WERI-Rb-1 (cell line): Measurements from ENCODE around the gene AQP3.

Experiments
- DNase-seq: peaks from one replicate; pipeline ENCODE4 v3.0.0-alpha.2; 2020
- H3K27ac ChIP-seq: fragments of 250-450 bp; sonication (Bioruptor Pico); 2 replicates; pipeline ENCODE4 v1.5.1; 2020; ENCODE audit warnings: mild to moderate bottlenecking, moderate library complexity
- H3K27me3 ChIP-seq: fragments of 250-450 bp; sonication (Bioruptor Pico); 2 replicates; pipeline ENCODE4 v1.5.1; 2021; ENCODE audit warnings: mild to moderate bottlenecking, low read depth, moderate library complexity; ENCODE audit not compliant: insufficient read depth, severe bottlenecking
- H3K36me3 ChIP-seq: fragments of 250-450 bp; sonication (Bioruptor Pico); 2 replicates; pipeline ENCODE4 v1.5.1; 2020; ENCODE audit warnings: mild to moderate bottlenecking, moderate library complexity
- H3K4me3 ChIP-seq: 2 replicates; pipeline ENCODE4 v1.5.1; 2011; ENCODE audit warnings: low read depth, mild to moderate bottlenecking, control low read depth, low read length
- H3K9me3 ChIP-seq: fragments of 250-450 bp; sonication (Bioruptor Pico); 2 replicates; pipeline ENCODE4 v1.5.1; 2021; ENCODE audit warnings: mild to moderate bottlenecking, moderate library complexity; ENCODE audit not compliant: severe bottlenecking
- TF ChIP-seq, protein P1 (sequence below): IDR thresholded peaks from 2 replicates; pipeline ENCODE4 v1.5.1; 2011; ENCODE audit warnings: low read depth, mild to moderate bottlenecking, control low read depth, inconsistent platforms, low read length

Gene AQP3

GRCh38 chr9:33466565-33467495 lies 19.4 kb upstream of the AQP3 start:
- TF ChIP-seq, protein P1, sequence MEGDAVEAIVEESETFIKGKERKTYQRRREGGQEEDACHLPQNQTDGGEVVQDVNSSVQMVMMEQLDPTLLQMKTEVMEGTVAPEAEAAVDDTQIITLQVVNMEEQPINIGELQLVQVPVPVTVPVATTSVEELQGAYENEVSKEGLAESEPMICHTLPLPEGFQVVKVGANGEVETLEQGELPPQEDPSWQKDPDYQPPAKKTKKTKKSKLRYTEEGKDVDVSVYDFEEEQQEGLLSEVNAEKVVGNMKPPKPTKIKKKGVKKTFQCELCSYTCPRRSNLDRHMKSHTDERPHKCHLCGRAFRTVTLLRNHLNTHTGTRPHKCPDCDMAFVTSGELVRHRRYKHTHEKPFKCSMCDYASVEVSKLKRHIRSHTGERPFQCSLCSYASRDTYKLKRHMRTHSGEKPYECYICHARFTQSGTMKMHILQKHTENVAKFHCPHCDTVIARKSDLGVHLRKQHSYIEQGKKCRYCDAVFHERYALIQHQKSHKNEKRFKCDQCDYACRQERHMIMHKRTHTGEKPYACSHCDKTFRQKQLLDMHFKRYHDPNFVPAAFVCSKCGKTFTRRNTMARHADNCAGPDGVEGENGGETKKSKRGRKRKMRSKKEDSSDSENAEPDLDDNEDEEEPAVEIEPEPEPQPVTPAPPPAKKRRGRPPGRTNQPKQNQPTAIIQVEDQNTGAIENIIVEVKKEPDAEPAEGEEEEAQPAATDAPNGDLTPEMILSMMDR, result peak; percentile 99
- Histone ChIP-seq H3K9me3 (no peaks in the 10 kb centered on the region), H3K27me3 (no peaks in the 10 kb centered on the region), H3K36me3 (peaks cover 88% of the 10 kb centered on the region), H3K27ac (no peak overlapping the region), H3K4me3 (no peak overlapping the region)
- DNase-seq, result peak; percentile 74

DNA sequence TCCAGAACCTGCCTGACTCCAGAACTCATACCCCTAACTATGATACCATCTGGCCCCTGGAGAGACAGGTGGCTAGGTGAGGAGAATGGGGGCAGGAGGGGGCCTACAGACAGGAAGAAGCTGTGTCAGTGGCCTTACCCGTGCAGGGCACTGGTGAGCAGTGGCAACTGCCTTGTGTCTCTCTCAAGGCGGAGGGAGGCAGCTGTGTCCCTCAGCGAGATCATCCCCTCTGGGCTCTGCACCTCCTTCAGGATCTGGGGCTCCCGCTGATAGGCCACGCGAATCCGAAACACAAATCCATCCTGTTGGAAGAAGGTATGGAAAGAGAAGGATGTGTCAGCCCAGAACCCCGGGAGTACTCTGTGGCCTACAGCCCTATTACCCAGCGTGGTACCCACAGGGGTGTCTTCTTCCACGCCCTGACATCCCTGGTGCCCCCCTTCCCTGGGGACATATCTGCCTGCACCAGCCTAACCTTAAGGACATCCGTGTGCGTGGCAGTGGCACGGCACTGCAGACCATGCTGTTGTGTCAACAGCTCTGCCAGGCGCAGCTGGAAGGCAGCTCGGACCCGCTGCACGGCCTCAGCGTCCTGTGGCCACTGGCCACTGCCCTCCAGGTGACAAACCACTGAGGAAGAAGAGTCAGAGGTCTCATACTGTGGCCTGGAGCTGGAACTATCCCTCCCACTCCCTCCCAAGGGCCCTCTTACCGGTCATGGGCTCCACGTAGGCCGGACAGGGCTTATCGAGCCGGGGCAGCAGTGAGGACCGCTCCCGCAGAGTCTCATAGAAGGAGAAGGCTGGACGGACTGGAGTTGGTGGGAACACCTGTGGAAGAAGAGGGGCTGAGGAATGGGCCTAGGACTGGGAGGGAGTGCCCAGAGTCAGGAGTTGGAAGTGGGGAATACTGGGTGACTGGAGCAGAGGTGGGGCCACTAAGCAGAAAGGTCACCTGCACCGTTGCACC lies 18.5 kb upstream of the AQP3 start:
- H3K4me3 ChIP-seq, result no peak overlapping the region
- peaks cover 86% of the 10 kb centered on the region for H3K36me3 ChIP-seq
- TF ChIP-seq, protein P1, result no peak
- no peak for DNase-seq
- H3K9me3 ChIP-seq, result no peaks in the 10 kb centered on the region
- H3K27me3 ChIP-seq, result no peaks in the 10 kb centered on the region
- H3K27ac ChIP-seq, result no peak overlapping the region

DNA sequence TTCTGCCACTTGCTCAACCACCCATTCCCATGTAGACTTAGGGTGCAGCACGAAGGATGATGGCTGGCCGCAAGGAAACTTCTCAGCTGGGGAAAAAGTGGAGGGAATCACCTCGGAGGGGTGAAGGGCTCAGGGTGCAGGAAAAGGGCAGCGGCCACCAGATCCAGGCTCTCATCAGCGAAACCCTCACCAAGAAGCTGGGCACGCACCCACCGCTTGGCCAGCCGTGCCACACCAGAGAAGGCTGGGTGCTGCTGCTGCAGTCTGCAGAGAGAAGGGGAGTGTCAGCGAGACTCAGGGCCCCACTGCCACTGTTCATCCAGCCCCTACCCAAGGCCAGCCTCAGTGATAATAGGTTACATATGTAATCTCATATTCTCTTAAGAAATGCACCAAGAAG lies 17.7 kb upstream of the AQP3 start:
- H3K36me3 ChIP-seq, result peaks cover 85% of the 10 kb centered on the region
- no peak overlapping the region for H3K27ac ChIP-seq
- no peaks in the 10 kb centered on the region for H3K27me3 ChIP-seq
- DNase-seq, result no peak
- TF ChIP-seq, protein P1, result no peak
- H3K9me3 ChIP-seq, result no peaks in the 10 kb centered on the region
- H3K4me3 ChIP-seq, result no peak overlapping the region

GRCh38 chr9:33464045-33464636 lies 16.7 kb upstream of the AQP3 start:
- Histone ChIP-seq H3K36me3 (peaks cover 75% of the 10 kb centered on the region), H3K4me3 (no peak overlapping the region), H3K27me3 (no peaks in the 10 kb centered on the region), H3K27ac (no peak overlapping the region), H3K9me3 (no peaks in the 10 kb centered on the region)
- TF ChIP-seq, protein P1, result no peak
- DNase-seq, result no peak

DNA sequence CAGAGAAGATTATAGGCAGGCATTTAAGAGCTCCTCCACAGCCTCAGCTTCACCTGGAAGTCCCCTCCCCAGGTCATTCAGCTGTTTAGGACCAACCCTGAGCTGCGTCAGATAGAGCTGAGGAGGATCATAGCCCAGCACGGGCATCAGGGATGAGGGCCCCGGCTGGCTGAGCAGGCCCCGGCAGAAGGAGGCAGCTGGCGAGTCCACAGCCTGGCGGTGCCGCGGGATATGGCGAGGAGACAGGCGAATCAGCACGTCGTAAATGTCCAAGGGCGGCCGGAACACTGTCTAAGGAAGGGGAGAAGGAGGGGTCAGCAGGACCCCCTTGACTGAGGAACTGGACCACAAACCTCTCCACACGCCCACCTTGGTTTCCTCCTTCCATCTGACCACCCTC lies 15.8 kb upstream of the AQP3 start:
- H3K27me3 ChIP-seq, result no peaks in the 10 kb centered on the region
- no peak overlapping the region for H3K4me3 ChIP-seq
- no peaks in the 10 kb centered on the region for H3K9me3 ChIP-seq
- TF ChIP-seq, protein P1, result no peak
- no peak for DNase-seq
- no peak overlapping the region for H3K27ac ChIP-seq
- H3K36me3 ChIP-seq, result peaks cover 69% of the 10 kb centered on the region
